Hematopoietic multipotent progenitor cell (in vitro differentiated cells): ENCODE results near the gene GABBR2. TPM values are rescaled to one million over a fixed set of nuclear protein-coding genes. Genes with fewer than 3 reads are reported as not detected.
"Not testable (repeated sequence)": the region's sequence is repeated elsewhere in the genome, so short reads cannot be mapped to it uniquely, and the experiment has no call there.

Experiments used
- DNase-seq, 3 donors: peaks; one replicate each; pipeline ENCODE4 v3.0.0-alpha.2; 2011 to 2015; ENCODE audit warnings: low read depth in 2 of 3, low spot score in 2 of 3
- total RNA-seq: library from RNA; depleted of rRNA; stranded (reverse); fragments of >200 nt; gene quantifications from one replicate; pipeline ENCODE4 v1.2.3, GENCODE V29; 2012

GABBR2 gene
- total RNA-seq, 1 donor = not detected

DNA sequence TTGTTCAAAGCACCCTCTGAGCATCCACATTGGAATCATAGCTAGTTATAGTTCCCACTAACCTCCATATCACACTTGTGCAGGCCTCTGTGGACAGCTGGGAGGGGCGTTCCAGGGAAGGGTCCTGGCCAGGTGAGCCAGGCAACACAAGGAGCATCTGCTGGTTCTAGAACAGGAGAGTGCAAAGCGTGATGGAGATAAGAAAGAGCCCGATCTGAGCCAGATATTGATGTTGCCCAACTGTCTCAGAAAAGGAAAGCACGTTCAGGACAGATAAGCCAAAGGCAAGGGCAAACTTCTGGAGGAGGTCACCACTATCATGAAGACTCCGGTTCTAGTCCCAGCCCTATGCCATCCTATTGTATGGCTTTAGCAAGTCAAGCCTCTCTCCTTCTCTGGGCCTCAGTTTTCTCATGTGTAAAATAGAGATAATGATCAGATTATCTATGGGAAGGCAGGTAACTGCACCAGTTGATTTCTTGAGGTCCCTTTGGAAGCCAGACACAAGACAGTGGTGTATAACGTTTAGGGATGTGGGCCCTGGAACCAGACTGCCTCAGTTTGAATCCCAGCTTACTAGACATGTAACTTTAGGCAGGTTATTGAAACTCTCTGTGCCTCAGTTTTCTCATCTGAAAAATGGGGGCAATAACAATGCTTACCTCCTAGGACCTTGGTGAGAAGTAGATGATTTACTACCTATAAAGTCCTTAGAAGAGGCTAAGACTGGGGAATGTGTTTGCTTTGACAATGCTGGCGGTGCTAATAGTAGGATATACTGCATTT, 19.8 kb downstream of the GABBR2 start:
- DNase-seq = no peak

DNA sequence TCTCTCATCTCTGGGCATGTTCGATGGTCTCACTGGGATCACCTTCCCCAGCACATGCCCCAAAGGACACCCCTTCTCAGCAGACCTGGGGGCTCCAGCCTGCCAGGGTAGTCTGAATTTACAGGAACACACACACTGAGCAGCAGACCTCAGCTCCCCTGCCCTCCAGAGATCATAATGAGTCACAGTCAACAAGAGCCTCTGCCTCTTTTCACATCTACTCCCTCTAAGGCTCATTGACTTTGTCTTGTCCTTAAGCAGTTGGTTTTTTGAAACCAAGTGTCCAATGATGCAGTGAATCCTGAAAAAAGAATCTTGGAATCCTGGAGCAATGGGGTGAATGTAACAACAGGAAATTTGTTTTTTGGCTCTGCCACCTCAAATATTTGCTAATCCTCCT, 20.8 kb downstream of the GABBR2 start:
- no peak for DNase-seq

DNA sequence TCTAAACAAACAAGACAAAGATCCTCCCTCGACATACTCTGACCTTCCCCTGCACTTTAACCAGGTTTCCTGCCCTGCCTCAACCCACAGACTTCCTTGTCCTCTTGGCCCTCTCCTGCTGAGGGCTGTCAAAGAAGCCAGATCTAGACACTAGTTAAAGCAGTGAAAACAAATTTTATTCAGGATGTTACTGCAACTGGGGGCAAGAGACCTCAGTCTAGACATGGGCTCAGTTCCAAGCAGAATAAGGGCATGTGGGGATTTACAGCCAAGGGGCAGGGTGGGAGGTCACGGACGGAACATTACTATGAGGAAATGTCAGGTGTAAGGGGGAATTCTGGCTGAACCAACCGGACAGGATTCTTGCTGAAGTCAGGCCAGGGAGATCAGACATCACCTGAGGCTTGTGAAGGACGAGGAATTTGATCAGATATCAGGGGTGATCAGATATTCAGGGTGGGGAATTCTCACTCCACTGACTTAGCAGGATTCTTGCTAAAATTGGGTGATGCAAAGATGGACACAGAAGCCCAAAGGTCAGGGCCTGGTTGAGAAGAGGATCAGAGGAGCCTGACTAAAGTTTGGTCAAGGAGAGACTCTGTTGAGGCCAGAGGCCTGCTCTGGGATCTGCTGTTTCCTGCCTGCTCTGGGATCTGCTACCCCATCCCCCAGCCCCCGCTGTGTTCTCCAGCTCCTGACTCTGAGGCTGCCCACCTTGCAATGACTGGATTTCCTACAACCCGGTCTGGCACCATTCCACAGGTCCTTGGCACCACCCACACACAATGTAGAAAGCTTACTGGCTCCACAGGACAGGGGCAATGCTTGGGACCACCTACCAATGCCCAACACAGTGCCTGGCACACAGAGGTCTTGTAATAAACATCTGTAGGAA, 21.5 kb downstream of the GABBR2 start:
- peak in 1 of 3 donors; percentile 17 for DNase-seq

DNA sequence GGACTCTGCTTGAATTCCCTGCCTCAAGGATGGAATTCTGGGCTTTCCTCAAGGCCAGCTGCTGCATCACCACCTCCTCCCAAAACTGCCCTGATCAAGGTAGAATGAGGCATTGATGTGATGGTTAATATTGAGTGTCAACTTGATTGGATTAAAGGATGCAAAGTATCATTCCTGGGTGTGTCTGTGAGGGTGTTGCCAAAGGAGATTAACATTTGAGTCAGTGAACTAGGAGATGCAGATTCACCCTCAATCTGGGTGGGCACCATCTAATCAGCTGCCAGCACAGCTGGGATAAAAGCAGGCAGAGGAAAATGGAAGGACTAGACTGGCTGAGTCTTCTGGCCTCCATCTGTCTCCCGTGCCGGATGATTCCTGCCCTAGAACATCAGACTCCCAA, 23.9 kb downstream of the GABBR2 start:
- not testable (repeated sequence) for DNase-seq

DNA sequence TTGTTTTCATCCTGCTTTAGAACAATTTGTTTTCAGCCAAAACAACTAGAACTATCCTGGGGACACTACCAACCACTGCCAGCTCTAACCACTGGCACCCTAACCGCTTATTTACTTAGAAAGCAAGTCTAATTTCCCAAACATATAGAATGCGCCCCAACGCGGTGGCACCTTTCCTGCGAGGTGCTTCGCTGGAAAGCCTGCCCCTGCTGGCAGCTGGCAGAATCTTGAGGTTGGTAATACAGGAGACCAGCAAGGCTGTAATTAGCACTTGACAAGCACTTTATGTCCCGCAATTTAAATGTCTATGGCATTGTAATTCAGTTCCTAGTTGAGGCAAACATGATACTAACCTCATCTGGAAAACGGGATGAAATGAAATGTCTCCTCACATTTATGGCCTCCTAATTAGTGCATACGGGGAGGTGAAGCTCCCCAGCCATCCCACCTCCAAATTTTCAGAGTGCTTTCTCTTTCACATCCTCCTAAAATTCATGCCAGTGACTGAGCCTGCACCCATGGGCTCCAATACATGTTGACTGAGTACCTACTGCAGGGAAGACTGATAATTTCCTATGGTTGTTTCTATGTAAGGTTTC, 30.4 kb downstream of the GABBR2 start:
- peak in 2 of 3 donors; percentile 14 to 29 for DNase-seq

DNA sequence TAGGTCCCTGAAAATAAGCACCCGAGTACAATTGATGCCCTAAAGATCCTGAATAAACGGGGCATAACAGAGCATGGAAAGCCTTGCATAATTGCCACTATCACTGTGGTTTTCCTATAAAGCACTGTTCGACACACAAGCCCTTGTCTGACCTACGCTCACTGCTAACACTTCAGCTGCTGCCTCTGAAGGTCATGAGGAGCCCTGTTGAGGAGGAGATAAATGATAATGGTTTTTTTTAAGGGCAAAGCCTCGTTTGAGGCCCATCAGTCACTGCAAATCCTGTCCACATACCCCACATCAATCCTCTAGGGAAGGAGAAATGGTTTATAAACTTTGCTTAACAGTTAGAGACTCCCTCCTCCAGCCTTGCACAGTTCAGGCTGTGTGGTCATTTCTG, 35.1 kb downstream of the GABBR2 start:
- no peak for DNase-seq

DNA sequence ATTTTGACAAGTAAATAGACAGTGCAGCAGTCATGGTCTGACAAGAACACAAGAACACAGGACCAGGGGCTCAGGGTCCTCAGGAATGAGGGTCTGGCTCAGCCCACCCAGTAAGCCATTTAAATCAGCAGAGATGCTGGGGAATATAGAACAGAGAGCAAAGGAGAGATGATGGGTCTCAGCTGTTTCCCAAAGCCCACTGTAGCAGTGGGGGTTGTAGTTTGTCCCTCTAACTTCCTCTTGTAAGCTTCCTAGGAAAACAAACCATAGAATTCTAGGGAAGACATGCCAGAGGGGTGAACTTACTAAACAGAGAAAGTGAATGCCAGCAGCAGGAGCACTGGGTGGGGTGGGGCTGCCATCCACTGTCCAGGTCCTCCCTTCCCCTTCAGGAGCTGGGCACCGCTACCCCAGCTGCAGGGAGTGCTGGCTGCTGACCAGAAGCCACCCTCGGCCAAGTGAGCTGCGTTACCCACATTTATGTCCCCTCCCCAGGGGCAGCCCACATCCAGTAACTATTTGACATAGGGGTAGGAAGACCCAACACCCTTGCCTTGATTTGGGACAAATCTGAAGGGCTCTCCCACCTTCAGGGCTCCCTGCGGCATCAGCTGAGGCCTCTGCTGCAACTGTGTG, 41.6 kb downstream of the GABBR2 start:
- DNase-seq = no peak

DNA sequence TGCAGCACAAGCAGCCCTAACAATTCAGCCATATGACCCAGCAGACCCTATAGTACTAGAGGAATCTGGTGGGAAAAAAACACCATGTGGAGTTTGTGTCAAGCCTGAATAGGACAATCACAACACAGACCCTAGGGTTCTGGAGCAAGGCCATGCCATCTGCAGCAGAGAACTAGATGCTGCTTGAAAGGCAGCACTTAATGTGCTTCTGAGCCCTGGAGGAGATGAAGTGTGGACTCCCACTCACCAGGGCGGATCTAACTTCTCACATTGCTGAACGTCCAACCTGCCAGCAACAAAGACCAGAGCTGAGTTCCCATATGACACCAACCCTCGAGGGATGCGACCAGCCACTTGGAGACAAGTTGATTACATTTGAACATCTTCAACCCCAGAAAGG, 43.2 kb downstream of the GABBR2 start:
- no peak for DNase-seq

DNA sequence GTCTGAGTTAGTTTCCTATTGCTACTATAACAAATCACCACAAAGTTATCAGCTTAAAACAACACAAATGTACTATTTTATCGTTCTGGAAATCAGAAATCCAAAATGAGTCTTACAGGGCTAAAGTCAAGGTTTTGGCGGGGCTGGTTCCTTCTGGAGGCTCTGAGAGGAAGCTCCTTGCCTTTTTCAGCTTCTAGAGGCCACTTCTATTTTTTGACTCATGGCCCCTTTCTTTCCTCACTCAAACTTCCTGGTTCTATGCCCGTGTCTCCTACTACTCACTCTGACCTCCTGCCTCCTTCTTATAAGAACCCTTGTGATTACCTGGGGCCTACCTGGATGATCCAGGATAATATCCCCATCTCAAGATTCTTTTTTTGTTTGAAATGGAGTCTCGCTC, 48.2 kb downstream of the GABBR2 start:
- DNase-seq = no peak

DNA sequence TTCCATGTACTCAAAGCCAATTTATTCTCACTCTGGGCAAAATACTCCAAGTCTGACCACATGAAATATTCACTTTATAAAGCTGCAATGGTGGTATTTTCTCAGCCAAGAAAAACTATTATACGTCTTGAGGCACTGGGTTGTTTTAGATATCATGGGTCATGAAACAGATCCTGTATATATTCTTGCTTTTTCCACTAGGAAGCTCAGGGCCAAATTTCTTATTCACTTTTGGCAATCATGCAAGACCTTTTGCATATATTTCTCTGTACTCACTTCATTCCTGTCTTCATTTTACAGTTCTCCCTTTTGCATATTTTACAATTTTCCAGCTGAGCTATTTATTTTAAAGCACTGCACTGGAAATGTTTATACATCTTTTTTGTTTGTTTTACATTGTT, 49.8 kb downstream of the GABBR2 start:
- no peak for DNase-seq

DNA sequence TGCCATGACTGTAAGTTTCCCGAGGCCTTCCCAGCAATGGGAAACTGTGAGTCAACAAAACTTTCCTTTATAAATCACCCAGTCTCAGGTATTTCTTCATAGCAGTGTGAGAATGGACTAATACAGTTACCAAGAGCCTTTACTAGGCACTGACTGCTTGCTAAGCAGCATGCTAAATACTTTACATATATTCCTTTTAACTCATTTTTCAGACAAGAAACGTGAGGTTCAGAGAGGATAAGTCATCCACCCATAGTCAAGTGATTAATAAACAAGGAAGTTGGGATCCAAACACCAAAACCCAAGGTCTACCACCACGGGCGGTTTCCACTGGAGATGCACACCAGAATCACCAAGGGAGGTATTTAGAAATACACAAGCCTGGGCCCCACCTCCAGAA, 50.8 kb downstream of the GABBR2 start:
- no peak for DNase-seq

DNA sequence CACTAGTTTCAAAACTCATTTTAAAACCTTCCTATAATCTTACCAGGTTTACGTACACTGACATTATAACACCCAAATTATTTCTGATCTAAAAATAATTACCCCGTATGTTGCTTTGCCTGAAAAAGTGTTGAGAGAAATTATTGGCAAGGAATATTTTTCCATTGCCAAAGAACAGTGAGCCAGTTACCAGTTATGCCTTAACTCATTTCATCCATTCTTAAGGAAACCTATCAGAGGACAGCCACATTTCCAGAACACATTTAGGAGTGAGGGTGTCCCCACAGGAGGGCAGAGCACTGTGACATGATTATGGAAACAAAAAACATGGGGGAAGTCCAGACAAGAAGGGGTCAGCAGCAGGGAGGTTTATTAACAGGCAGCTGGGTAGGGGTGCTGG, 52.2 kb downstream of the GABBR2 start:
- DNase-seq = no peak

DNA sequence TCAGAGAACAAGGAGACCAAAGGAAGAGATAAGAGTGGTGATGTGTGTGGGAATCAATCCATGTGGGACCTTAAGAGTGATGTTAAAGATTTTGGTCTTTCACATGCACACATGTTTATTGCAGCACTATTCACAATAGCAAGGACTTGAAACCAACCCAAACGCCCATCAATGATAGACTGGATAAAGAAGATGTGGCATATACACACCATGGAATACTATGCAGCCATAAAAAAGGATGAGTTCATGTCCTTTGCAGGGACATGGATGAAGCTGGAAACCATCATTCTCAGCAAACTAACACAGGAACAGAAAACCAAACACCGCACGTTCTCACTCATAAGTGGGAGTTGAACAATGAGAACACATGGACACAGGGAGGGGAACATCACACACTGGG, 53.3 kb downstream of the GABBR2 start:
- not testable (repeated sequence) for DNase-seq

DNA sequence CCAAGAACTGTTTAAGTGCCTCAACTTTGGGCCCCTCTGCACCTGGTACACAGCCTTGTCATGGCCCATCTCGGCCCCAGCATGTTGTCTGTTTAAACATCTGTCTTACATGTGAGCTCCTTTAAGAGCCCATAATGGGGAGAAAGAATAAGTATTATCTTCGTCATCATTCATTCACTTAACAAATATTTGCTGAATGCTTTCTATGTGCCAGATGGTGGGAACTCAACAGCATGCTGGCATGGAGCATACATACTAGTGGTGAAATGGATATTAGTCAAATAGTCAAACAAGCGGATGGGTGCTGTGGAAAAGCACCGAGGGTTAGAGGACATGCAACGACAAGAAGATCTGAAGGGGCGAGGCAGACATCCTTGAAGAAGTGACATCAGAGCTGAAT, 54.5 kb downstream of the GABBR2 start:
- no peak for DNase-seq

DNA sequence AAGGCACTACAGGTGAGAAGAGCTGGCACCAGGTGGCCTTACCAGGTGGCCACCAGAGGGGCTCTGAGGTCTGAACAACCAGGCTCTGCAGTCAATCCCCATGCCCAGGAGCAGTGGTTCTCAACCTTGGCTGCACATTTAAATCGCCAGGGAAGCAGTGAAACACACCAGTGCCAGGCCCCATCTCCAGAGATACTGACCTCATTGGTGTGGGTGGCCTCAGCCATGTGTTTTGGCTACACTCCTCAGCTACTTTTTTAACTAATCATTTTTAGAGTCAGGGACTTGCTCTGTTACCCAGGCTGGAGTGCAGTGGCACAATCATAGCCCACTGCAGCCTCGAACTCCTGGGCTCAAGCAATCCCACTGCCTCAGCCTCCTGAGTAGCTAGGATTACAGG, 56.0 kb downstream of the GABBR2 start:
- no peak for DNase-seq

DNA sequence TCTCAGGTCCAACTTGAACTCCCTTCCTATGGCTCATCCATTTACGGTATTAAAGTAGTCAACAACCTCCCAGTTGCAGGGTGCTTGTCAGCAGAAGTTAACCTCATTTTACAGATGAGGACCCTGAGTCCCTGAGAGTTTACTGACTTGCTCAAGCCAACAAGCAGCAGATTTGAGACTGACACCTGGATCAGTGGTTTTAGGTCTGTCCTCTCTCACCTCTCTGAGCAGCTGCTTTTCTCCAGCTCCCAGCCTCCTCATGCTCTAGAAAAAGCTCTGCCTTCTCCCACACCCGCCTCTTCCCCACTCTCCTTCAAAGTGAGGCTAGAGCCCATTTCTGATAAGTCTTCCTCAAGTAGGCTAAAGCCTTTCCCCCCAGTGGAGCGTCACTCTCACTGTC, 56.4 kb downstream of the GABBR2 start:
- DNase-seq = no peak

DNA sequence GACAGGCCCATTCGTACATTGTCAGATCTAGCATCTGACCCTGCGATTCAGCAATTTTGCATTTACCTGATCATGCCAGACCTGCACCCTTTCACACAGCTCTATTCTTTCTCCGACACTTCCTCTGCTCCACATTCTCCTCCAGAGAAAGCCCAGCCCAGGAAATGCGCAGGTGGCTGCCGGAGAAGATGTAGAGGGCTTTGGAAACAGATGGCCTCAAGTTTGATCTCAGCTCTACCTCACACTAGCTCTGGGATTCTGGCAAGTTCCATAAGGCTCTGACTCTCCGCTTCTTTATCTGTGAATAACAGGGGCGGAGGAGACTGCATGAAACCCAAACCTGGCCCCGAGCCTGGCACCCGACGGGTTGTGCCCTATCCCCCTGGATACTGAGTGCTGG, 61.5 kb downstream of the GABBR2 start:
- DNase-seq = no peak

DNA sequence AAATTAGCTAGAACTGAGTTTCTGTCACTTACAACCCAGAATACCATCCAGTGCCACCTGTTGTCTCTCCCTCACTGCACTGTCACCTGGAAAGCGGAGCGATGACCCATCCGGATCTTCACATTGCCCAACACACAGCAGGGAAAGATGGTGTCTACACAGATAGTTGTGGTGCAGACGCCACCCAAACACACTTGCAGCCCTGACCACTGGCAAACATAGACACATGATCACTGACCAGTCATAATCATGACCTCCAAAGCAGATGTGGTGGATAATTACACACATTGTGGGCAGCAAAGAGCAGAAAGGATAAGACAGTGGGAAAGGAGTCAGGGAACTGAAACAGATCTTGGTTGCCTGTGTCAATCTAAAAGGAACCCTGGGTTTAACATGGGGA, 64.7 kb downstream of the GABBR2 start:
- DNase-seq = no peak

DNA sequence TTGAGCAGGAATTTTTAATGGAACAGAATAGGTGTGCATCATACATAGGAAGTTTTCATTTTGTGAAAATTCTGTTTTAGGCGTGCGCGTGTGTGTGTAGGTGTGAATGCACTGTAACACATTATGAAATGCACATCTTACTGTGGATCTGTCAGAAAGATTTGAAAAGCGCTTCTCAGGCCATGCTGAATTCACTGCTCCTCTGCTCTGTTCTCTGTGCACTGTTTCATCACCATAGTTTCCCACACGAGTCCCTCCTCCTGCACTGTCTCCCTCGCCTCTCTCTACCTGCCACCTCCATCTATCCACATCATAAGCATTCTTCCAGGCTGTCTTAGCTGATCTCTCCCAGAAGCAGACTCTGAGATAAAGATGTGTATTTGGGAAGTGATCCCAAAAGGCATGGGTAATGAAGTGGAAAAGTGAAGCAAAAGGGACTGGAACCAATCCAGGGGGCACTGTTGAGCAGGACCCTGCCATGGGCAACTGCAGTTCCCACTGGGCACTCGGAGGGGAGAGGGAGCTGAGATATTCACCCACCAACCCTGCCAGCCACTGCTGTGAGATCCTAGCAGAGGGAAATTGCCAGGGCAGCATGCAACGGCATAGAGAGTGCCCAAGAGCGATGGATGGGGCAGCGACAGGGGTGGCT, 65.9 kb downstream of the GABBR2 start:
- no peak for DNase-seq

DNA sequence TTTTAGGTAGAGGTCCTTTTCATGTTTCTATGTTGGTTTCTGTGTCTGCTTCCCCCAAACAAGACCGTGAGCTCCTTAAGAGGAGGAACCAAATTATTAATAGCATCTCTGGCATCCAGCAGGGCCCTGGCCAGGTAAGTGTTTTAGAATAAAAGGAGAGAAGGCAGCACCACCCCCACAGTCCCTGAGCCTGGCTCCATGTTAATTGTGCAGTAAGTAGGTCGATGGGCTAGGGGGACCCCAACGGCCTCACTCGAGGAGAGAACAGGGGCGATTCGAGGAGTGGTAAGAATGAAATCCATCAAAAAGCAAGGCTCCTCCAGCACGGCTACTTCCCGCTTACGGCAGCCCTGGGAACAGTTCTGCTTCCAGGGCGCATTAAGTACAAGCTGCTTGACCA, 67.0 kb downstream of the GABBR2 start:
- DNase-seq = no peak

DNA sequence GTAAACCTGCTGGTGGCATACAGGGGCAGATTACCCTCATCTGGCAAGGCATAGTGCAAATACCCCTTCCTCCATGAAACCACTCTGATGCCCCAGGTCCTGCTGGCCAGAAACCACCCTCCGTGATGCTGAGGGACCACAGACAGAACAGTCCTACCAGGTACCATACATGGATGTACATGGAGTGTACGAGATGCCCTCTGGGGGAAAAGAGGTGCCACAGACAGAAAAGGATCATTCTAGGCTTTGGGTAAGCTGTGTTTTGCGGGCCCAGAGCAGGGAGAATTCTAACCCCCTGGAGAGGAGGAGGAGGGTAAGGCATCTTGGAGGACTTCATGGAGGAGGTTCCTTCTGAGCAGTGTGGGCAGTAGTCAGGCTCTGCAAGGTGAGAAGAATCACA, 68.3 kb downstream of the GABBR2 start:
- DNase-seq = no peak
